HG02981 (cell line): ENCODE measurements around the gene FBXW9.
A peak's percentile ranks its signal among the peaks of the same experiment; 100 is the strongest.
"Not testable (repeated sequence)": the region's sequence is repeated elsewhere in the genome, so short reads cannot be mapped to it uniquely, and the experiment has no call there.

Experiments
- ATAC-seq: cut with Tn5 transposase; IDR thresholded peaks from one replicate; pipeline ENCODE4 v1.9.1; 2021; ENCODE audit warnings: mild to moderate bottlenecking, moderate library complexity; ENCODE audit not compliant: unreplicated experiment

Gene FBXW9

GRCh38 chr19:12696366-12697335 is at the start of gene FBXW9:
TSS of gene FBXW9 (minus strand) at chr19:12696631. CDS start at chr19:12696581, 50 bp downstream.
- peak; percentile 83 for ATAC-seq

- ATAC-seq = no peak
Measured at GRCh38 chr19:12745166-12745897, 48.9 kb upstream of the FBXW9 start.

GRCh38 chr19:12737835-12738351 is 41.5 kb upstream of the FBXW9 start:
- no peak for ATAC-seq

GRCh38 chr19:12736995-12737834 is 40.8 kb upstream of the FBXW9 start, which contains the start of gene GET3:
TSS of gene GET3 (plus strand) at chr19:12737497. CDS start at chr19:12737506, 9 bp downstream.
- peak; percentile 69 for ATAC-seq

GRCh38 chr19:12733369-12734214 is 37.2 kb upstream of the FBXW9 start:
- no peak for ATAC-seq

- ATAC-seq = no peak
Measured at GRCh38 chr19:12731337-12731736, 34.9 kb upstream of the FBXW9 start.

GRCh38 chr19:12730064-12730463 is 33.6 kb upstream of the FBXW9 start:
- ATAC-seq = no peak

- ATAC-seq = no peak
Measured at GRCh38 chr19:12727745-12728433, 31.5 kb upstream of the FBXW9 start.

- ATAC-seq = no peak
Measured at GRCh38 chr19:12726988-12727316, 30.5 kb upstream of the FBXW9 start.

GRCh38 chr19:12725612-12726011 is 29.2 kb upstream of the FBXW9 start:
- not testable (repeated sequence) for ATAC-seq

- no peak for ATAC-seq
Measured at GRCh38 chr19:12723641-12724426, 27.4 kb upstream of the FBXW9 start, which contains the start of gene TNPO2. TSS of gene TNPO2 (minus strand) at chr19:12723932. CDS start at chr19:12720977, 2,955 bp downstream.

GRCh38 chr19:12723381-12723640 is 26.9 kb upstream of the FBXW9 start:
- ATAC-seq = no peak

- ATAC-seq = peak; percentile 75
Measured at GRCh38 chr19:12722566-12723380, 26.3 kb upstream of the FBXW9 start.

- ATAC-seq = peak; percentile 15
Measured at GRCh38 chr19:12721656-12722565, 25.5 kb upstream of the FBXW9 start.

- ATAC-seq = no peak
Measured at GRCh38 chr19:12720851-12721655, 24.6 kb upstream of the FBXW9 start.

- ATAC-seq = no peak
Measured at GRCh38 chr19:12720296-12720695, 23.9 kb upstream of the FBXW9 start.
